ENCODE measurements around the gene NIPAL3.

GRCh38 chr1:24506691-24507381 is 91.2 kb downstream of the NIPAL3 start:
- TF ChIP-seq GATA2 (IDR thresholded peaks at IDR 0.05; ENCODE audit: low read depth, low read length) (no peak), GATA3 (IDR thresholded peaks at IDR 0.05; ENCODE audit: low read depth, low read length) (no peak)

Data from SH-SY5Y (cell line).